Neural progenitor cell (in vitro differentiated cells): ENCODE measurements around the gene SLC37A4. TPM values are rescaled to one million over a fixed set of nuclear protein-coding genes. Genes with fewer than 3 reads are reported as not detected.
"Not testable (repeated sequence)": the region's sequence is repeated elsewhere in the genome, so short reads cannot be mapped to it uniquely, and the experiment has no call there.

Source experiments
- DNase-seq: peaks from one replicate; pipeline ENCODE4 v3.0.0-alpha.2; 2016; ENCODE audit warnings: low spot score
- H2AFZ ChIP-seq: fragments of 200-600 bp; sonication (generic); replicated peaks from 2 replicates; pipeline ENCODE4 v1.6.1; 2016; ENCODE audit warnings: antibody characterized with exemption
- H3F3A ChIP-seq: fragments of 200-600 bp; sonication (generic); 2 replicates; pipeline ENCODE4 v1.6.1; 2016; ENCODE audit warnings: antibody characterized with exemption, low read depth
- H3K27ac ChIP-seq: fragments of 200-600 bp; sonication (generic); 2 replicates; pipeline ENCODE4 v1.5.1; 2016; ENCODE audit warnings: mild to moderate bottlenecking
- H3K27me3 ChIP-seq: fragments of 200-600 bp; sonication (generic); 2 replicates; pipeline ENCODE4 v1.6.1; 2016; ENCODE audit warnings: mild to moderate bottlenecking, moderate library complexity
- H3K36me3 ChIP-seq: fragments of 200-600 bp; sonication (generic); 2 replicates; pipeline ENCODE4 v1.5.1; 2016
- H3K4me1 ChIP-seq: fragments of 200-600 bp; sonication (generic); 2 replicates; pipeline ENCODE4 v1.6.1; 2016; ENCODE audit warnings: mixed run types
- H3K4me2 ChIP-seq: fragments of 200-600 bp; sonication (generic); 2 replicates; pipeline ENCODE4 v1.6.1; 2016
- H3K4me3 ChIP-seq: fragments of 200-600 bp; sonication (generic); 2 replicates; pipeline ENCODE4 v1.5.1; 2016
- H3K79me2 ChIP-seq: fragments of 200-600 bp; sonication (generic); 2 replicates; pipeline ENCODE4 v1.6.1; 2016; ENCODE audit warnings: low read depth
- H3K9ac ChIP-seq: fragments of 200-600 bp; sonication (generic); 2 replicates; pipeline ENCODE4 v1.6.1; 2016
- H3K9me3 ChIP-seq: fragments of 200-600 bp; sonication (generic); 2 replicates; pipeline ENCODE4 v1.5.1; 2016; ENCODE audit warnings: low read depth
- H4K20me1 ChIP-seq: fragments of 200-600 bp; sonication (generic); 2 replicates; pipeline ENCODE4 v1.6.1; 2016; ENCODE audit warnings: low read depth
- H3K27ac Mint-ChIP-seq: 3 replicates; pipeline ENCODE4 v1.8.0; 2021; ENCODE audit warnings: mixed read lengths
- H3K27me3 Mint-ChIP-seq: 2 replicates; pipeline ENCODE4 v1.8.0; 2022; ENCODE audit warnings: low read depth, mild to moderate bottlenecking, inconsistent platforms, moderate library complexity, mixed read lengths; ENCODE audit not compliant: insufficient read depth
- H3K36me3 Mint-ChIP-seq: 3 replicates; pipeline ENCODE4 v1.8.0; 2021; ENCODE audit warnings: mixed read lengths
- H3K4me1 Mint-ChIP-seq: 3 replicates; pipeline ENCODE4 v1.8.0; 2021; ENCODE audit warnings: mixed read lengths
- H3K4me3 Mint-ChIP-seq: 3 replicates; pipeline ENCODE4 v1.8.0; 2021; ENCODE audit warnings: mild to moderate bottlenecking, moderate library complexity, mixed read lengths
- H3K9me3 Mint-ChIP-seq: 3 replicates; pipeline ENCODE4 v1.8.0; 2020; ENCODE audit warnings: mixed read lengths
- CTCF ChIP-seq: fragments of 200-600 bp; sonication (generic); IDR thresholded peaks from 2 replicates; pipeline ENCODE4 v1.5.1; 2017; ENCODE audit warnings: antibody characterized with exemption, mild to moderate bottlenecking
- EZH2 ChIP-seq: fragments of 200-600 bp; sonication (generic); IDR thresholded peaks from 2 replicates; pipeline ENCODE4 v1.6.1; 2017; ENCODE audit warnings: antibody characterized with exemption, mild to moderate bottlenecking, moderate library complexity
- EZH2phosphoT487 ChIP-seq: fragments of 200-600 bp; sonication (generic); IDR thresholded peaks from 2 replicates; pipeline ENCODE4 v1.6.1; 2017; ENCODE audit warnings: antibody characterized with exemption
- total RNA-seq: library from RNA; depleted of rRNA; stranded (reverse); fragments of >200 nt; gene quantifications from 2 replicates; pipeline ENCODE4 v1.2.3, GENCODE V29; 2015; ENCODE audit warnings: low replicate concordance

SLC37A4 gene
- total RNA-seq, 1 donor from 2014 or later, result 55.2 TPM

- no peaks in the 10 kb centered on the region for H3K9me3 ChIP-seq
- peaks cover 25% of the 10 kb centered on the region for H3F3A ChIP-seq
- H3K27ac ChIP-seq, result no peak overlapping the region
- peak overlapping the region; percentile 64 for H3K4me3 Mint-ChIP-seq
- H3K36me3 ChIP-seq, result no peaks in the 10 kb centered on the region
- H4K20me1 ChIP-seq, result no peaks in the 10 kb centered on the region
- no peak overlapping the region for H3K27ac Mint-ChIP-seq
- H3K4me1 Mint-ChIP-seq, result peaks cover 7% of the 10 kb centered on the region
- H3K9me3 Mint-ChIP-seq, result no peaks in the 10 kb centered on the region
- TF ChIP-seq CTCF, result peak; percentile 42
- no peak for TF ChIP-seq EZH2phosphoT487
- TF ChIP-seq EZH2, result no peak
- H3K4me2 ChIP-seq, result no peak overlapping the region
- DNase-seq, result peak; percentile 25
- peaks cover 3% of the 10 kb centered on the region for H3K27me3 Mint-ChIP-seq
- H3K4me1 ChIP-seq, result peaks cover 6% of the 10 kb centered on the region
- H3K27me3 ChIP-seq, result no peaks in the 10 kb centered on the region
- H2AFZ ChIP-seq, result no peak overlapping the region
- peaks cover 16% of the 10 kb centered on the region for H3K36me3 Mint-ChIP-seq
- no peak overlapping the region for H3K9ac ChIP-seq
- H3K79me2 ChIP-seq, result no peaks in the 10 kb centered on the region
- no peak overlapping the region for H3K4me3 ChIP-seq
These were observed 14.0 kb upstream of the SLC37A4 start for GRCh38 chr11:119044708-119045107.

GRCh38 chr11:119042927-119043326 lies 12.2 kb upstream of the SLC37A4 start:
- no peaks in the 10 kb centered on the region for H3K9me3 ChIP-seq
- no peak overlapping the region for H3K4me3 Mint-ChIP-seq
- H3K4me1 Mint-ChIP-seq, result peaks cover 17% of the 10 kb centered on the region
- H4K20me1 ChIP-seq, result no peaks in the 10 kb centered on the region
- H3K27ac ChIP-seq, result no peak overlapping the region
- TF ChIP-seq EZH2, result no peak
- TF ChIP-seq EZH2phosphoT487, result no peak
- TF ChIP-seq CTCF, result no peak
- no peaks in the 10 kb centered on the region for H3K36me3 ChIP-seq
- peaks cover 14% of the 10 kb centered on the region for H3K4me1 ChIP-seq
- H3K27me3 ChIP-seq, result no peaks in the 10 kb centered on the region
- no peak overlapping the region for H3K4me2 ChIP-seq
- H3K27ac Mint-ChIP-seq, result peak overlapping the region; percentile 71
- H3K9me3 Mint-ChIP-seq, result no peaks in the 10 kb centered on the region
- H3K36me3 Mint-ChIP-seq, result peaks cover 7% of the 10 kb centered on the region
- H3F3A ChIP-seq, result peaks cover 36% of the 10 kb centered on the region
- H3K79me2 ChIP-seq, result no peaks in the 10 kb centered on the region
- no peak for DNase-seq
- no peak overlapping the region for H3K4me3 ChIP-seq
- H3K27me3 Mint-ChIP-seq, result peaks cover 2% of the 10 kb centered on the region
- H3K9ac ChIP-seq, result no peak overlapping the region
- H2AFZ ChIP-seq, result no peak overlapping the region

GRCh38 chr11:119041821-119042514 lies 11.3 kb upstream of the SLC37A4 start:
- peaks cover 36% of the 10 kb centered on the region for H3F3A ChIP-seq
- Mint-ChIP-seq H3K27me3 (no peaks in the 10 kb centered on the region), H3K27ac (no peak overlapping the region), H3K4me3 (no peak overlapping the region), H3K36me3 (no peaks in the 10 kb centered on the region), H3K9me3 (no peaks in the 10 kb centered on the region), H3K4me1 (peaks cover 17% of the 10 kb centered on the region)
- H3K36me3 ChIP-seq, result no peaks in the 10 kb centered on the region
- H3K4me2 ChIP-seq, result no peak overlapping the region
- H3K27me3 ChIP-seq, result no peaks in the 10 kb centered on the region
- H4K20me1 ChIP-seq, result no peaks in the 10 kb centered on the region
- H2AFZ ChIP-seq, result no peak overlapping the region
- no peak for DNase-seq
- no peak overlapping the region for H3K4me3 ChIP-seq
- peaks cover 14% of the 10 kb centered on the region for H3K4me1 ChIP-seq
- H3K9ac ChIP-seq, result no peak overlapping the region
- H3K9me3 ChIP-seq, result no peaks in the 10 kb centered on the region
- H3K27ac ChIP-seq, result no peak overlapping the region
- H3K79me2 ChIP-seq, result no peaks in the 10 kb centered on the region
- TF ChIP-seq EZH2phosphoT487, result no peak
- TF ChIP-seq CTCF, result no peak
- no peak for TF ChIP-seq EZH2

GRCh38 chr11:119039471-119039870 lies 8.8 kb upstream of the SLC37A4 start:
- Histone ChIP-seq H3F3A (peaks cover 25% of the 10 kb centered on the region), H2AFZ (peak overlapping the region; percentile 13), H3K4me1 (peaks cover 14% of the 10 kb centered on the region), H3K4me2 (peak overlapping the region; percentile 55)
- H3K36me3 ChIP-seq, H3K4me3 ChIP-seq, H3K79me2 ChIP-seq, H3K27me3 Mint-ChIP-seq, H3K27me3 ChIP-seq, H3K36me3 Mint-ChIP-seq, H4K20me1 ChIP-seq, H3K9ac ChIP-seq, H3K4me3 Mint-ChIP-seq, H3K27ac ChIP-seq, H3K9me3 Mint-ChIP-seq, H3K9me3 ChIP-seq, DNase-seq: not testable (repeated sequence)
- H3K4me1 Mint-ChIP-seq, result peaks cover 17% of the 10 kb centered on the region
- H3K27ac Mint-ChIP-seq, result peak overlapping the region; percentile 62
